IPS-NIHi7 (cell line): ENCODE measurements around the gene CHTF8.

Experiments
- DNase-seq: peaks from one replicate; pipeline ENCODE4 v3.0.0; 2012; ENCODE audit warnings: mixed read lengths; ENCODE audit errors: extremely low spot score

CHTF8 gene

GRCh38 chr16:69112285-69113129, 19.9 kb downstream of the CHTF8 start:
- DNase-seq: peak; percentile 89

GRCh38 chr16:69111876-69112230, 20.5 kb downstream of the CHTF8 start:
- DNase-seq: no peak

- no peak for DNase-seq
Observed at GRCh38 chr16:69111216-69111875, 21.0 kb downstream of the CHTF8 start.

- DNase-seq: no peak
Observed at GRCh38 chr16:69110406-69110805, 22.0 kb downstream of the CHTF8 start.

- DNase-seq: no peak
Observed at GRCh38 chr16:69109486-69110270, 22.7 kb downstream of the CHTF8 start.

- no peak for DNase-seq
Observed at GRCh38 chr16:69108905-69109252, 23.5 kb downstream of the CHTF8 start.

GRCh38 chr16:69108064-69108904, 24.1 kb downstream of the CHTF8 start:
- peak; percentile 61 for DNase-seq

- no peak for DNase-seq
Observed at GRCh38 chr16:69107316-69107962, 24.9 kb downstream of the CHTF8 start.

GRCh38 chr16:69106491-69107315, 25.7 kb downstream of the CHTF8 start:
- peak; percentile 63 for DNase-seq

- DNase-seq: peak; percentile 75
Observed at GRCh38 chr16:69105501-69106361, 26.7 kb downstream of the CHTF8 start, which contains the start of gene HAS3. Gene HAS3, plus strand, starts transcription at chr16:69105653. Its CDS starts 3,743 bp downstream, at chr16:69109396.

- no peak for DNase-seq
Observed at GRCh38 chr16:69100071-69100691, 32.2 kb downstream of the CHTF8 start.

GRCh38 chr16:69095193-69095592, 37.2 kb downstream of the CHTF8 start:
- no peak for DNase-seq

- no peak for DNase-seq
Observed at GRCh38 chr16:69094501-69094900, 37.9 kb downstream of the CHTF8 start.

- no peak for DNase-seq
Observed at GRCh38 chr16:69093974-69094373, 38.4 kb downstream of the CHTF8 start.

GRCh38 chr16:69089091-69089910, 43.1 kb downstream of the CHTF8 start:
- DNase-seq: no peak

GRCh38 chr16:69088684-69089083, 43.7 kb downstream of the CHTF8 start:
- no peak for DNase-seq

GRCh38 chr16:69087161-69087581, 45.2 kb downstream of the CHTF8 start:
- no peak for DNase-seq
